ENCODE results near the gene TTI1.

TTI1 gene

GRCh38 chr20:37997516-37997915 lies 35.7 kb downstream of the TTI1 start:
- Histone ChIP-seq H3K23ac (ENCODE audit: low read depth, low read length, poor library complexity) (no peak overlapping the region), H4K91ac (ENCODE audit: low read depth, low read length, poor library complexity) (no peak overlapping the region), H3K36me3 (replicated peaks in 1 of 2; ENCODE audit: control insufficient read depth in 2 of 2, insufficient read depth in 2 of 2, low read length in 2 of 2) (peaks cover 42 to 96% of the 10 kb centered on the region in 2 donors), H2BK12ac (ENCODE audit: low read length) (no peak overlapping the region), H3K79me1 (ENCODE audit: low read depth, low read length) (no peaks in the 10 kb centered on the region), H2BK5ac (ENCODE audit: low read length) (no peak overlapping the region), H4K8ac (ENCODE audit: low read depth, low read length) (no peak overlapping the region), H3K4me2 (ENCODE audit: insufficient read depth, low read length, poor library complexity, severe bottlenecking) (no peak overlapping the region), H2AFZ (ENCODE audit: low read length) (no peak overlapping the region), H3K4me3 (ENCODE audit: low read length in 2 of 2) (no peak overlapping the region), H3K4ac (ENCODE audit: low read length) (no peak overlapping the region), H3K27ac (replicated peaks; ENCODE audit: low read length) (no peak overlapping the region), H2AK5ac (ENCODE audit: low read depth, low read length) (no peak overlapping the region), H3K14ac (ENCODE audit: low read length) (no peak overlapping the region), H3K9ac (ENCODE audit: low read depth, low read length, poor library complexity) (no peak overlapping the region), H3K18ac (ENCODE audit: low read length) (no peak overlapping the region), H3K9me3 (replicated peaks in 1 of 2; ENCODE audit: control insufficient read depth in 2 of 2, insufficient read depth in 1 of 2, low read depth in 1 of 2, low read length in 2 of 2) (no peaks in the 10 kb centered on the region), H2BK15ac (ENCODE audit: low read length) (no peak overlapping the region), H3K4me1 (ENCODE audit: control insufficient read depth in 2 of 2, insufficient read depth in 1 of 2, low read depth in 1 of 2, low read length in 2 of 2) (peaks cover 0 to 6% of the 10 kb centered on the region in 2 donors), H3K27me3 (ENCODE audit: control insufficient read depth in 3 of 3, insufficient read depth in 3 of 3, low read depth in 1 of 3, low read length in 3 of 3) (no peaks in the 10 kb centered on the region), H2BK120ac (ENCODE audit: low read depth, low read length) (no peak overlapping the region)
- WGBS, 2 donors (ENCODE audit: extremely low coverage in 2 of 2, insufficient read length in 2 of 2, insufficient replicate concordance in 1 of 2): no CpG with 5 or more reads among the region's 3 CpGs
- no peak for DNase-seq (ENCODE audit: low spot score)

- no CpG with 5 or more reads among the region's 9 CpGs for WGBS, 2 donors (ENCODE audit: extremely low coverage in 2 of 2, insufficient read length in 2 of 2, insufficient replicate concordance in 1 of 2)
- no peak overlapping the region for H4K91ac ChIP-seq (ENCODE audit: low read depth, low read length, poor library complexity)
- H3K4me3 ChIP-seq (ENCODE audit: low read length in 2 of 2): no peak overlapping the region
- H3K23ac ChIP-seq (ENCODE audit: low read depth, low read length, poor library complexity): no peak overlapping the region
- H3K4me2 ChIP-seq (ENCODE audit: insufficient read depth, low read length, poor library complexity, severe bottlenecking): no peak overlapping the region
- no peak overlapping the region for H3K4ac ChIP-seq (ENCODE audit: low read length)
- no peaks in the 10 kb centered on the region for H3K9me3 ChIP-seq (replicated peaks in 1 of 2; ENCODE audit: control insufficient read depth in 2 of 2, insufficient read depth in 1 of 2, low read depth in 1 of 2, low read length in 2 of 2)
- H3K36me3 ChIP-seq (replicated peaks in 1 of 2; ENCODE audit: control insufficient read depth in 2 of 2, insufficient read depth in 2 of 2, low read length in 2 of 2): peaks cover 42 to 96% of the 10 kb centered on the region in 2 donors
- no peak overlapping the region for H3K27ac ChIP-seq (replicated peaks; ENCODE audit: low read length)
- H3K18ac ChIP-seq (ENCODE audit: low read length): no peak overlapping the region
- H3K9ac ChIP-seq (ENCODE audit: low read depth, low read length, poor library complexity): no peak overlapping the region
- peaks cover 0 to 6% of the 10 kb centered on the region in 2 donors for H3K4me1 ChIP-seq (ENCODE audit: control insufficient read depth in 2 of 2, insufficient read depth in 1 of 2, low read depth in 1 of 2, low read length in 2 of 2)
- DNase-seq (ENCODE audit: low spot score): no peak
- H2BK15ac ChIP-seq (ENCODE audit: low read length): no peak overlapping the region
- no peak overlapping the region for H2AFZ ChIP-seq (ENCODE audit: low read length)
- H2BK120ac ChIP-seq (ENCODE audit: low read depth, low read length): no peak overlapping the region
- H2BK5ac ChIP-seq (ENCODE audit: low read length): no peak overlapping the region
- no peak overlapping the region for H4K8ac ChIP-seq (ENCODE audit: low read depth, low read length)
- H2AK5ac ChIP-seq (ENCODE audit: low read depth, low read length): no peak overlapping the region
- no peaks in the 10 kb centered on the region for H3K79me1 ChIP-seq (ENCODE audit: low read depth, low read length)
- no peak overlapping the region for H2BK12ac ChIP-seq (ENCODE audit: low read length)
- H3K14ac ChIP-seq (ENCODE audit: low read length): no peak overlapping the region
- no peaks in the 10 kb centered on the region for H3K27me3 ChIP-seq (ENCODE audit: control insufficient read depth in 3 of 3, insufficient read depth in 3 of 3, low read depth in 1 of 3, low read length in 3 of 3)
Measured at GRCh38 chr20:37995856-37996605, 37.2 kb downstream of the TTI1 start.

- no peak overlapping the region for H4K8ac ChIP-seq (ENCODE audit: low read depth, low read length)
- no peak overlapping the region for H2BK15ac ChIP-seq (ENCODE audit: low read length)
- peaks cover 46 to 96% of the 10 kb centered on the region in 2 donors for H3K36me3 ChIP-seq (replicated peaks in 1 of 2; ENCODE audit: control insufficient read depth in 2 of 2, insufficient read depth in 2 of 2, low read length in 2 of 2)
- no peak overlapping the region for H3K27ac ChIP-seq (replicated peaks; ENCODE audit: low read length)
- H3K9me3 ChIP-seq (replicated peaks in 1 of 2; ENCODE audit: control insufficient read depth in 2 of 2, insufficient read depth in 1 of 2, low read depth in 1 of 2, low read length in 2 of 2): no peaks in the 10 kb centered on the region
- H3K4me3 ChIP-seq (ENCODE audit: low read length in 2 of 2): no peak overlapping the region
- H2AK5ac ChIP-seq (ENCODE audit: low read depth, low read length): no peak overlapping the region
- H2BK12ac ChIP-seq (ENCODE audit: low read length): no peak overlapping the region
- no peak overlapping the region for H3K9ac ChIP-seq (ENCODE audit: low read depth, low read length, poor library complexity)
- no peak overlapping the region for H3K18ac ChIP-seq (ENCODE audit: low read length)
- H3K23ac ChIP-seq (ENCODE audit: low read depth, low read length, poor library complexity): no peak overlapping the region
- peaks cover 0 to 2% of the 10 kb centered on the region in 2 donors for H3K4me1 ChIP-seq (ENCODE audit: control insufficient read depth in 2 of 2, insufficient read depth in 1 of 2, low read depth in 1 of 2, low read length in 2 of 2)
- no peaks in the 10 kb centered on the region for H3K27me3 ChIP-seq (ENCODE audit: control insufficient read depth in 3 of 3, insufficient read depth in 3 of 3, low read depth in 1 of 3, low read length in 3 of 3)
- H3K79me1 ChIP-seq (ENCODE audit: low read depth, low read length): no peaks in the 10 kb centered on the region
- H3K4ac ChIP-seq (ENCODE audit: low read length): no peak overlapping the region
- no peak overlapping the region for H2BK5ac ChIP-seq (ENCODE audit: low read length)
- no peak overlapping the region for H2BK120ac ChIP-seq (ENCODE audit: low read depth, low read length)
- H3K14ac ChIP-seq (ENCODE audit: low read length): no peak overlapping the region
- no peak for DNase-seq (ENCODE audit: low spot score)
- no CpG with 5 or more reads among the region's 4 CpGs for WGBS, 2 donors (ENCODE audit: extremely low coverage in 2 of 2, insufficient read length in 2 of 2, insufficient replicate concordance in 1 of 2)
- H2AFZ ChIP-seq (ENCODE audit: low read length): no peak overlapping the region
- no peak overlapping the region for H4K91ac ChIP-seq (ENCODE audit: low read depth, low read length, poor library complexity)
- H3K4me2 ChIP-seq (ENCODE audit: insufficient read depth, low read length, poor library complexity, severe bottlenecking): no peak overlapping the region
Measured at GRCh38 chr20:37994512-37994911, 38.7 kb downstream of the TTI1 start.

- no CpG with 5 or more reads among the region's 5 CpGs for WGBS, 2 donors (ENCODE audit: extremely low coverage in 2 of 2, insufficient read length in 2 of 2, insufficient replicate concordance in 1 of 2)
- no peak overlapping the region for H3K27ac ChIP-seq (replicated peaks; ENCODE audit: low read length)
- H3K9ac ChIP-seq (ENCODE audit: low read depth, low read length, poor library complexity): no peak overlapping the region
- no peak overlapping the region for H2BK120ac ChIP-seq (ENCODE audit: low read depth, low read length)
- H3K18ac ChIP-seq (ENCODE audit: low read length): no peak overlapping the region
- peaks cover 37 to 96% of the 10 kb centered on the region in 2 donors for H3K36me3 ChIP-seq (replicated peaks in 1 of 2; ENCODE audit: control insufficient read depth in 2 of 2, insufficient read depth in 2 of 2, low read length in 2 of 2)
- H3K23ac ChIP-seq (ENCODE audit: low read depth, low read length, poor library complexity): no peak overlapping the region
- H3K14ac ChIP-seq (ENCODE audit: low read length): no peak overlapping the region
- no peaks in the 10 kb centered on the region for H3K9me3 ChIP-seq (replicated peaks in 1 of 2; ENCODE audit: control insufficient read depth in 2 of 2, insufficient read depth in 1 of 2, low read depth in 1 of 2, low read length in 2 of 2)
- H2BK12ac ChIP-seq (ENCODE audit: low read length): no peak overlapping the region
- H4K8ac ChIP-seq (ENCODE audit: low read depth, low read length): no peak overlapping the region
- no peaks in the 10 kb centered on the region for H3K27me3 ChIP-seq (ENCODE audit: control insufficient read depth in 3 of 3, insufficient read depth in 3 of 3, low read depth in 1 of 3, low read length in 3 of 3)
- no peak overlapping the region for H4K91ac ChIP-seq (ENCODE audit: low read depth, low read length, poor library complexity)
- H3K4me3 ChIP-seq (ENCODE audit: low read length in 2 of 2): no peak overlapping the region
- H3K4ac ChIP-seq (ENCODE audit: low read length): no peak overlapping the region
- H2AFZ ChIP-seq (ENCODE audit: low read length): no peak overlapping the region
- peaks cover 0 to 3% of the 10 kb centered on the region in 2 donors for H3K4me1 ChIP-seq (ENCODE audit: control insufficient read depth in 2 of 2, insufficient read depth in 1 of 2, low read depth in 1 of 2, low read length in 2 of 2)
- no peak overlapping the region for H2AK5ac ChIP-seq (ENCODE audit: low read depth, low read length)
- no peak for DNase-seq (ENCODE audit: low spot score)
- no peak overlapping the region for H3K4me2 ChIP-seq (ENCODE audit: insufficient read depth, low read length, poor library complexity, severe bottlenecking)
- H3K79me1 ChIP-seq (ENCODE audit: low read depth, low read length): no peaks in the 10 kb centered on the region
- H2BK5ac ChIP-seq (ENCODE audit: low read length): no peak overlapping the region
- no peak overlapping the region for H2BK15ac ChIP-seq (ENCODE audit: low read length)
Measured at GRCh38 chr20:37992802-37993409, 40.4 kb downstream of the TTI1 start.

Data from neuronal stem cell (in vitro differentiated cells).